H1 (cell line): ENCODE data around the gene ADAMTS13. TPM values are rescaled to one million over a fixed set of nuclear protein-coding genes. Genes with fewer than 3 reads are reported as not detected.

ENCODE experiments used
- CTCF ChIA-PET: fragments of 300-600 bp; sonication (Branson Sonifier 250); formaldehyde crosslinking; loops from one replicate; lab custom pipeline; 2021; ENCODE audit not compliant: partially characterized antibody; lab: Charles Lee
- POLR2A ChIA-PET: fragments of 300-600 bp; sonication (Branson Sonifier 250); formaldehyde crosslinking; loops from one replicate; lab custom pipeline; 2021; ENCODE audit warnings: inconsistent platforms; ENCODE audit not compliant: partially characterized antibody; lab: Charles Lee
- DNase-seq, 2 experiments: peaks; one replicate each; pipeline versions ENCODE4 v3.0.0 to v3.0.0-alpha.2; 2010 to 2022; ENCODE audit warnings: low spot score in 2 of 2, low read depth in 1 of 2, mixed read lengths in 1 of 2
- FAIRE-seq: peaks from 2 replicates; lab custom pipeline; 2011; peaks lifted over from hg19 to GRCh38; lab: Jason Lieb, UNC
- H2AFZ ChIP-seq: 2 replicates; pipeline ENCODE4 v1.8.1; 2012; ENCODE audit warnings: low read length, inconsistent platforms
- H2AK5ac ChIP-seq: 2 replicates; pipeline ENCODE4 v1.6.1; 2013; ENCODE audit warnings: low read depth, low read length
- H2BK120ac ChIP-seq: replicated peaks from 2 replicates; pipeline ENCODE3; 2013; ENCODE audit warnings: low read depth, low read length, inconsistent platforms
- H2BK12ac ChIP-seq: 2 replicates; pipeline ENCODE4 v1.6.1; 2013; ENCODE audit warnings: low read depth, low read length
- H2BK15ac ChIP-seq: 2 replicates; pipeline ENCODE4 v1.6.1; 2013; ENCODE audit warnings: low read length
- H2BK20ac ChIP-seq: 2 replicates; pipeline ENCODE4 v1.6.1; 2013; ENCODE audit warnings: low read length
- H2BK5ac ChIP-seq: 2 replicates; pipeline ENCODE4 v1.6.1; 2013; ENCODE audit warnings: low read depth, low read length
- H3K14ac ChIP-seq: 2 replicates; pipeline ENCODE4 v1.6.1; 2013; ENCODE audit warnings: inconsistent platforms; ENCODE audit not compliant: insufficient read length
- H3K18ac ChIP-seq: 2 replicates; pipeline ENCODE4 v1.6.1; 2013; ENCODE audit warnings: low read length; ENCODE audit errors: extremely low read depth
- H3K23ac ChIP-seq: 2 replicates; pipeline ENCODE4 v1.6.1; 2013; ENCODE audit warnings: inconsistent platforms; ENCODE audit not compliant: insufficient read length
- H3K23me2 ChIP-seq: 2 replicates; pipeline ENCODE4 v1.6.1; 2013; ENCODE audit warnings: low read depth, low read length
- H3K27ac ChIP-seq: 2 replicates; pipeline ENCODE4 v1.6.1; 2011; ENCODE audit warnings: low read depth, low read length, inconsistent platforms
- H3K27me3 ChIP-seq, 4 experiments: replicated peaks in 1 of 4; 1 replicate in 1 of 4; 2 replicates in 3 of 4; pipeline versions ENCODE4 v1.6.1 to v1.8.1; 2011 to 2013; ENCODE audit warnings: low read length in 3 of 4, mild to moderate bottlenecking in 3 of 4, inconsistent platforms in 2 of 4, mixed read lengths in 2 of 4, moderate library complexity in 1 of 4; ENCODE audit not compliant: control insufficient read depth in 3 of 4, insufficient read depth in 3 of 4; ENCODE audit errors: extremely low read depth in 1 of 4
- H3K36me3 ChIP-seq, 4 experiments: 2 replicates each; pipeline versions ENCODE4 v1.6.1 to v1.8.1; 2011 to 2013; ENCODE audit warnings: mild to moderate bottlenecking in 4 of 4, low read length in 3 of 4, moderate library complexity in 2 of 4, control low read depth in 1 of 4, inconsistent platforms in 1 of 4; ENCODE audit not compliant: insufficient read depth in 4 of 4, control insufficient read depth in 2 of 4
- H3K4ac ChIP-seq: replicated peaks from 2 replicates; pipeline ENCODE3; 2013; ENCODE audit warnings: low read length, low read depth, mixed read lengths, inconsistent platforms; ENCODE audit not compliant: insufficient read length
- H3K4me1 ChIP-seq, 4 experiments: replicated peaks in 1 of 4; 1 replicate in 1 of 4; 2 replicates in 3 of 4; pipeline versions ENCODE4 v1.6.1 to v1.8.1; 2011 to 2013; ENCODE audit warnings: low read length in 3 of 4, inconsistent platforms in 2 of 4, mixed read lengths in 1 of 4; ENCODE audit not compliant: insufficient read depth in 4 of 4, control insufficient read depth in 3 of 4
- H3K4me2 ChIP-seq, 2 experiments: 2 replicates each; pipeline versions ENCODE4 v1.6.1 to v1.8.1; 2011 to 2013; ENCODE audit warnings: low read depth in 2 of 2, low read length in 2 of 2, control low read depth in 1 of 2, inconsistent platforms in 1 of 2, mild to moderate bottlenecking in 1 of 2; ENCODE audit not compliant: insufficient read depth in 1 of 2
- H3K4me3 ChIP-seq, 4 experiments: fragments of 200-600, 300-600 bp in 1 of 4; sonication (generic), shearing (Covaris generic), sonication (Bioruptor Twin) in 1 of 4; 2 replicates each; pipeline versions ENCODE4 v1.5.1 to v1.8.1; 2011 to 2016; ENCODE audit warnings: low read length in 4 of 4, low read depth in 3 of 4, control low read depth in 2 of 4, inconsistent platforms in 2 of 4, mild to moderate bottlenecking in 2 of 4, mixed read lengths in 1 of 4, moderate library complexity in 1 of 4; ENCODE audit not compliant: insufficient read depth in 2 of 4; ENCODE audit errors: extremely low read depth in 1 of 4
- H3K56ac ChIP-seq: replicated peaks from 2 replicates; pipeline ENCODE3; 2013; ENCODE audit warnings: low read depth, mild to moderate bottlenecking, mixed read lengths, low read length, inconsistent platforms; ENCODE audit not compliant: insufficient read length
- H3K79me1 ChIP-seq: 2 replicates; pipeline ENCODE4 v1.6.1; 2013; ENCODE audit warnings: low read depth, low read length, control low read depth
- H3K79me2 ChIP-seq, 2 experiments: 2 replicates each; pipeline versions ENCODE4 v1.6.1 to v1.8.1; 2012 to 2013; ENCODE audit warnings: low read length in 2 of 2, mild to moderate bottlenecking in 2 of 2, inconsistent platforms in 1 of 2; ENCODE audit not compliant: insufficient read depth in 2 of 2, control insufficient read depth in 1 of 2
- H3K9ac ChIP-seq, 4 experiments: replicated peaks in 1 of 4; 1 replicate in 1 of 4; 2 replicates in 3 of 4; pipeline versions ENCODE4 v1.6.1 to v1.8.1; 2011 to 2013; ENCODE audit warnings: low read depth in 3 of 4, low read length in 3 of 4, control low read depth in 2 of 4, mild to moderate bottlenecking in 2 of 4, moderate library complexity in 2 of 4, inconsistent platforms in 1 of 4; ENCODE audit errors: extremely low read depth in 1 of 4
- H3K9me3 ChIP-seq, 2 experiments: 2 replicates each; pipeline versions ENCODE4 v1.6.1 to v1.8.1; 2012 to 2013; ENCODE audit warnings: mild to moderate bottlenecking in 2 of 2, moderate library complexity in 2 of 2, control low read depth in 1 of 2, inconsistent platforms in 1 of 2, low read depth in 1 of 2, low read length in 1 of 2, mixed read lengths in 1 of 2; ENCODE audit not compliant: insufficient read depth in 2 of 2
- H4K20me1 ChIP-seq, 2 experiments: replicated peaks in 1 of 2; 2 replicates each; pipeline versions ENCODE3 to v1.8.1; 2011 to 2013; ENCODE audit warnings: inconsistent platforms in 2 of 2, low read length in 2 of 2, mild to moderate bottlenecking in 1 of 2; ENCODE audit not compliant: insufficient read depth in 2 of 2, control insufficient read depth in 1 of 2
- H4K5ac ChIP-seq: 2 replicates; pipeline ENCODE4 v1.6.1; 2013; ENCODE audit warnings: low read length, low read depth, mixed read lengths, inconsistent platforms; ENCODE audit not compliant: insufficient read length
- H4K8ac ChIP-seq: 2 replicates; pipeline ENCODE4 v1.8.0; 2013; ENCODE audit warnings: mild to moderate bottlenecking, moderate library complexity, low read length, inconsistent platforms; ENCODE audit not compliant: insufficient read depth; ENCODE audit errors: extremely low read depth
- H4K91ac ChIP-seq: replicated peaks from 2 replicates; pipeline ENCODE3; 2013; ENCODE audit warnings: low read length, mixed read lengths, inconsistent platforms; ENCODE audit not compliant: insufficient read length
- CHD2 ChIP-seq: IDR thresholded peaks from 2 replicates; pipeline ENCODE4 v1.6.1; 2012; ENCODE audit warnings: low read length, improper control_type of control experiment
- E2F6 ChIP-seq: IDR thresholded peaks from 2 replicates; pipeline ENCODE4 v1.6.1; 2012; ENCODE audit warnings: inconsistent platforms
- SP2 ChIP-seq: IDR thresholded peaks from 2 replicates; pipeline ENCODE4 v1.6.1; 2012; ENCODE audit warnings: mild to moderate bottlenecking, low read length, inconsistent platforms
- WGBS, 2 experiments: shearing (Covaris generic) in 1 of 2; methylation state at CpG; one replicate each; pipeline versions ENCODE4 v1.1.6 to v1.1.7; 2013 to 2015; ENCODE audit warnings: low lambda C conversion rate in 2 of 2, mixed read lengths in 2 of 2, inconsistent platforms in 1 of 2, low coverage in 1 of 2, missing lambda C conversion rate in 1 of 2; ENCODE audit not compliant: insufficient replicate concordance in 2 of 2, insufficient coverage in 1 of 2, insufficient read length in 1 of 2; ENCODE audit errors: extremely low coverage in 1 of 2, missing lambda C conversion rate in 1 of 2; 5-methylcytosine and 5-hydroxymethylcytosine counted together
- polyA plus RNA-seq, 7 experiments: library from polyadenylated mRNA; depleted of rRNA in 3 of 7; stranded (reverse) in 5 of 7; unstranded in 2 of 7; fragments of >200 nt in 5 of 7; fragments of 200-250 nt in 2 of 7; gene quantifications; 1 replicate in 5 of 7; 2 replicates in 1 of 7; 4 replicates in 1 of 7; pipeline versions ENCODE4 v1.2.1 to v1.2.3, GENCODE V29; 2011 to 2013; ENCODE audit warnings: missing spikeins in 2 of 7, mixed read lengths in 2 of 7
- total RNA-seq: library from RNA; stranded (reverse); fragmentation: NEBNext Ultra II Directional; extraction: Animal tissue kit (Norgen Biotek cat#: 25700); gene quantifications from 2 replicates; pipeline ENCODE4 v1.2.1, GENCODE V29; 2021

Gene ADAMTS13
- total and polyA plus RNA-seq, 2 of the 8 experiments (the other 6 are each of a cell fraction or from before 2014, with no cell fraction given): 4.4 to 5.8 TPM

GRCh38 chr9:133426011-133426410, 3.8 kb downstream of the ADAMTS13 start:
- no peak overlapping the region for H3K9ac ChIP-seq
- H3K36me3 ChIP-seq: no peaks in the 10 kb centered on the region
- POLR2A ChIA-PET: interaction anchor here (1.6 to 1.9 kb wide), 2 partner anchors 15 to 72 kb away, joined by 6 read pairs; no protein-coding TSS in a partner anchor
- H3K79me1 ChIP-seq: no peaks in the 10 kb centered on the region
- no peak overlapping the region for H2BK12ac ChIP-seq
- no peaks in the 10 kb centered on the region for H4K20me1 ChIP-seq
- H4K91ac ChIP-seq: no peak overlapping the region
- no peak overlapping the region for H3K18ac ChIP-seq
- peaks cover 0 to 11% (median 4%) of the 10 kb centered on the region in 4 experiments; a peak in 5 of 7 replicates for H3K27me3 ChIP-seq
- H3K4me3 ChIP-seq: no peak overlapping the region
- H3K56ac ChIP-seq: no peak overlapping the region
- H3K4me2 ChIP-seq: no peak overlapping the region
- no peak overlapping the region for H2BK5ac ChIP-seq
- H4K5ac ChIP-seq: no peak overlapping the region
- H3K9me3 ChIP-seq: no peaks in the 10 kb centered on the region
- no peak overlapping the region for H4K8ac ChIP-seq
- H3K79me2 ChIP-seq: no peaks in the 10 kb centered on the region
- H3K27ac ChIP-seq: no peak overlapping the region
- H2AK5ac ChIP-seq: no peak overlapping the region
- H2BK15ac ChIP-seq: no peak overlapping the region
- FAIRE-seq: no peak
- 93% methylated on average over 10 of the region's 11 CpGs; no CpG with 5 or more reads in 1 of the 2 experiments for WGBS, 2 experiments
- peaks cover 0 to 8% (median 4%) of the 10 kb centered on the region in 4 experiments; a peak in 4 of 7 replicates for H3K4me1 ChIP-seq
- H2BK120ac ChIP-seq: no peak overlapping the region
- no peak for DNase-seq
- H3K4ac ChIP-seq: no peak overlapping the region
- no peak overlapping the region for H2BK20ac ChIP-seq
- H2AFZ ChIP-seq: no peak overlapping the region
- peaks cover 7% of the 10 kb centered on the region; the same call in 1 of the 2 replicates for H3K23me2 ChIP-seq
- TF ChIP-seq CHD2 (no peak), E2F6 (no peak), SP2 (no peak)
- TF ChIP-seq, all 59 proteins: peak for 0
- Histone ChIP-seq H3K14ac (no peak overlapping the region), H3K23ac (no peak overlapping the region)
- CTCF ChIA-PET: interaction anchor here (0.6 to 1.9 kb wide), 10 partner anchors 10 to 312 kb away, joined by 3 to 8 read pairs (median 4); partner anchors contain the start of genes CACFD1 and SARDH
